Central memory CD4-positive, alpha-beta T cell (primary cell): ENCODE results near the gene YIPF7.

Experiments
- DNase-seq: peaks from one replicate; pipeline ENCODE4 v3.0.0; 2022

The YIPF7 gene

GRCh38 chr4:44616621-44617020, 34.8 kb downstream of the YIPF7 start:
- DNase-seq, result no peak

DNA sequence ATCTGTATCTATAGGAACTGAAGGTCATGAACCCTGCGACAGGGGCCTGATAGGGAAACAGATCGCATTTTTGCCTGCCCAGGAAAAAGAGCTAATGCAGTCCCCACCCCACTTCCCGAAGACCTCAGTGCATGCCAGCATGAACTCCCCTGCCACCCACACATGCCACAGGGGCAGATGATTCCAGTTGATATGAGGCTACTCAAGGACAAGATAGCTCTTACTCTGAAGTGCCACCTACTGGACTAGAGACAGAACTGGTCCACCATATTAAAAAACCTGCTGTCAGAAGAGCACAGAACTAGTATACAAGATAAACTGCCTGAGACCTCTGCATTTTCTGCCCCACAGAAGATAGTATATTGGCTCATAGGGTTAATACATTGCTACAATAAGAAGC, 68.0 kb downstream of the YIPF7 start:
- DNase-seq, result no peak

GRCh38 chr4:44580231-44580630, 71.2 kb downstream of the YIPF7 start:
- no peak for DNase-seq

DNA sequence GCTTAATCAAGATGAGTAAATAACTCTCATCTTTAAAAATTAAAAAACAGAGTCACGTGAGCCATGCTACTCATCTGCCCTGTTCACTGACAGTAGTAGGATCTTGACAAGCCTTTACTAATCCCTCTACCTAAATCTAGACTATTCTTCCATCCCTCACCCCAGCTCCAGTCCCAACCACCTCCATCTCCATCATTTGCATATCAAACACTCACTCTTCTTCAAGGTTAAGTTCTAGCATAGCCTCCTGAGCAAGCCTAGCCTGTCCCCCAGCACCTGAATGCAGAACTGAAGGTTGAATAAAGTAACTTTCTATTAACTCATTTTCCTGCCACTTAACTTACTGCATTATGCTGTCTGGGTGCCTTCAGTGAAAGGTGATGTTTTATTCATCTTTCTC, 72.5 kb downstream of the YIPF7 start:
- no peak for DNase-seq
